ENCODE measurements around the gene PIP4K2A. TPM values are rescaled to one million over a fixed set of nuclear protein-coding genes. Genes with fewer than 3 reads are reported as not detected.

Gene PIP4K2A
- total RNA-seq = 94.6 and 102 TPM in 2 replicates

- H3K4me3 Mint-ChIP-seq = peak within 1 kb of the TSS; percentile 90
- TF ChIP-seq, protein P1, sequence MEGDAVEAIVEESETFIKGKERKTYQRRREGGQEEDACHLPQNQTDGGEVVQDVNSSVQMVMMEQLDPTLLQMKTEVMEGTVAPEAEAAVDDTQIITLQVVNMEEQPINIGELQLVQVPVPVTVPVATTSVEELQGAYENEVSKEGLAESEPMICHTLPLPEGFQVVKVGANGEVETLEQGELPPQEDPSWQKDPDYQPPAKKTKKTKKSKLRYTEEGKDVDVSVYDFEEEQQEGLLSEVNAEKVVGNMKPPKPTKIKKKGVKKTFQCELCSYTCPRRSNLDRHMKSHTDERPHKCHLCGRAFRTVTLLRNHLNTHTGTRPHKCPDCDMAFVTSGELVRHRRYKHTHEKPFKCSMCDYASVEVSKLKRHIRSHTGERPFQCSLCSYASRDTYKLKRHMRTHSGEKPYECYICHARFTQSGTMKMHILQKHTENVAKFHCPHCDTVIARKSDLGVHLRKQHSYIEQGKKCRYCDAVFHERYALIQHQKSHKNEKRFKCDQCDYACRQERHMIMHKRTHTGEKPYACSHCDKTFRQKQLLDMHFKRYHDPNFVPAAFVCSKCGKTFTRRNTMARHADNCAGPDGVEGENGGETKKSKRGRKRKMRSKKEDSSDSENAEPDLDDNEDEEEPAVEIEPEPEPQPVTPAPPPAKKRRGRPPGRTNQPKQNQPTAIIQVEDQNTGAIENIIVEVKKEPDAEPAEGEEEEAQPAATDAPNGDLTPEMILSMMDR (IDR thresholded peaks at IDR 0.05) = no peak
- intact Hi-C loops (cut with micrococcal nuclease) = loop anchor here (1.0 to 10.0 kb wide), 8 partner anchors 9 to 712 kb away; partner anchors contain the start of genes DNAJC1 and MSRB2
- POLR2A ChIA-PET = interaction anchor here (0.6 to 4.3 kb wide), 20 partner anchors 28 to 462 kb away, joined by 3 to 38 read pairs (median 5); no protein-coding TSS in a partner anchor
- ATAC-seq (ENCODE audit: low read depth) (peak; percentile 85), DNase-seq (peak; percentile 83)
- CTCF ChIA-PET = interaction anchor here (0.9 to 1.2 kb wide), 3 partner anchors 11 to 140 kb away, joined by 3 read pairs; no protein-coding TSS in a partner anchor
- peaks cover 5% of the 10 kb centered on the region for H3K36me3 Mint-ChIP-seq (ENCODE audit: low read depth)
- H3K27me3 Mint-ChIP-seq = no peaks in the 10 kb centered on the region
- H3K4me1 Mint-ChIP-seq = peaks cover 37% of the 10 kb centered on the region
- H3K9me3 Mint-ChIP-seq = no peaks in the 10 kb centered on the region
- peak within 1 kb of the TSS; percentile 82 for H3K27ac Mint-ChIP-seq
Measured at GRCh38 chr10:22714479-22715289, at the start of gene PIP4K2A. TSS of gene PIP4K2A (minus strand) at chr10:22714578. CDS start at chr10:22714326, 252 bp downstream.

GRCh38 chr10:22761569-22762220 lies 47.3 kb upstream of the PIP4K2A start:
- Mint-ChIP-seq H3K9me3 (no peaks in the 10 kb centered on the region), H3K27ac (no peak overlapping the region), H3K36me3 (ENCODE audit: low read depth) (no peaks in the 10 kb centered on the region), H3K27me3 (no peaks in the 10 kb centered on the region), H3K4me3 (no peak overlapping the region), H3K4me1 (peaks cover 32% of the 10 kb centered on the region)
- TF ChIP-seq, protein P1 (IDR thresholded peaks at IDR 0.05) = no peak
- ChIA-PET CTCF (no interaction called here), POLR2A (no interaction called here)
- no peak for ATAC-seq (ENCODE audit: low read depth)
- intact Hi-C loops (cut with micrococcal nuclease) = no loop called here
- no peak for DNase-seq

DNA sequence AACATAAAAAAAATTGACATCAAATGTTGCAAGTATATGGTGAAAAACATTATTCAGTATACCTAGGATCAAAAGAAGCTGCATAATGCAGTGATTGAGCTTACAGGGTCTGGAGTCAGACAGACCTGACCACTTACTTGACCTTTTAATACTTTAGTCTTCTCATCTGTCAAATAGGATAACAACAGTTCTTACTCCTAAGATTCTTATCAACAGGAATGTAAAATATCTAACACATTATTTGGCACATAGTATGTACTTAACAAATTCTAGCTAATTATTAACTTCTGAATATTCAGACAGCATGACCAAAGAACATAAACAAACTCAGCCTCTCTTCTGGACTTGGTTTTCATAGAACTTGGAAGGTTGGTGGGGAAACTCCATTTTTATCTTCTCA lies 45.6 kb upstream of the PIP4K2A start:
- Mint-ChIP-seq H3K27ac (no peak overlapping the region), H3K36me3 (ENCODE audit: low read depth) (no peaks in the 10 kb centered on the region), H3K4me1 (peaks cover 17% of the 10 kb centered on the region), H3K4me3 (no peak overlapping the region), H3K27me3 (no peaks in the 10 kb centered on the region), H3K9me3 (no peaks in the 10 kb centered on the region)
- no peak for DNase-seq
- POLR2A ChIA-PET = no interaction called here
- no peak for ATAC-seq (ENCODE audit: low read depth)
- intact Hi-C loops (cut with micrococcal nuclease) = no loop called here
- CTCF ChIA-PET = no interaction called here
- TF ChIP-seq, protein P1 (IDR thresholded peaks at IDR 0.05) = no peak

DNA sequence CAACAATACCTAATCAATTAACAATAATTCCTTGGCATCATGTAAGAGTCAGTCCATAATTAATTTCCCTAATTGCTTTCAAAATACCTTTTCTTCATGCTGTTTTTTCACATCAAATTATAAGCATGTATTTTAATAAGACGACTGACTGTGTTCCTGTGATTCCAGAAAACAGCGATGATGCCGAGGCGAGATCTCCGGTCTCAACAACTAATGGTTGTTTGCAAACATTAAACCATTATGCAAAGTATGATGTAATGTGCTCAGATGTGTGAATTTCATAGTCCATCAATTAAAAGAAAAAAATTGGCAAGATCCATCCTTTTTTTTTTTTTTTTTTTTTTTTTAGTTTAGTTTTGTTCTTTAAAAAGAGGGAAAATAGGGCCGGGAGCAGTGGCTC lies 44.5 kb upstream of the PIP4K2A start:
- no peak overlapping the region for H3K4me3 Mint-ChIP-seq
- POLR2A ChIA-PET = no interaction called here
- no peaks in the 10 kb centered on the region for H3K9me3 Mint-ChIP-seq
- no peaks in the 10 kb centered on the region for H3K27me3 Mint-ChIP-seq
- TF ChIP-seq, protein P1 (IDR thresholded peaks at IDR 0.05) = no peak
- no peak overlapping the region for H3K27ac Mint-ChIP-seq
- no peak for ATAC-seq (ENCODE audit: low read depth)
- DNase-seq = no peak
- intact Hi-C loops (cut with micrococcal nuclease) = no loop called here
- H3K4me1 Mint-ChIP-seq = peaks cover 6% of the 10 kb centered on the region
- no peaks in the 10 kb centered on the region for H3K36me3 Mint-ChIP-seq (ENCODE audit: low read depth)
- CTCF ChIA-PET = no interaction called here

DNA sequence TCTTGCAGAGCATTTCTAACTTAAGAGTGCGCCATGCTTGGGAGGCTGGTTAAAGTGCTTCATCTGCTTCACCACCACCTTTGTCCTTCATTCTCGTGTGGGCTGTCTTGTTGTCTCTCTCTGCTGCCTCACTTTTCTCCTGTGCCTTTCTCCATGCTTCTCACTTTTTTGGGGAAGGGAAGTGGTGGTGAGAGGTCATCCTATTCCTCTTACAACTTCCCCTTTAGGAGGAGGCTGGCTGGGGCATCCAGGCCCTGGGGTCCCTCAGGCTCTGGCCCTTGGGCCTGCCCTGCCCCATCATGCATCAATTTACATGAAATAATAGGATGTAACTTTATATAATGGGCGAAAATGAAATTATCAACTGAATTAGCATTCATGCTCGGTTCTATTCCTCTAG lies 39.9 kb upstream of the PIP4K2A start:
- ATAC-seq (ENCODE audit: low read depth) = no peak
- no peak for DNase-seq
- TF ChIP-seq, protein P1 (IDR thresholded peaks at IDR 0.05) = no peak
- Mint-ChIP-seq H3K9me3 (no peaks in the 10 kb centered on the region), H3K27me3 (no peaks in the 10 kb centered on the region), H3K4me3 (no peak overlapping the region), H3K27ac (no peak overlapping the region), H3K36me3 (ENCODE audit: low read depth) (no peaks in the 10 kb centered on the region), H3K4me1 (no peaks in the 10 kb centered on the region)
- CTCF ChIA-PET = no interaction called here
- intact Hi-C loops (cut with micrococcal nuclease) = no loop called here
- POLR2A ChIA-PET = no interaction called here
